HG03469 (cell line): ENCODE measurements around the gene GOLGA8R.
"Not testable (repeated sequence)": the region's sequence is repeated elsewhere in the genome, so short reads cannot be mapped to it uniquely, and the experiment has no call there.

Source experiments
- ATAC-seq: cut with Tn5 transposase; IDR thresholded peaks from one replicate; pipeline ENCODE4 v1.9.1; 2021; ENCODE audit warnings: mild to moderate bottlenecking, moderate library complexity, moderate number of reproducible peaks; ENCODE audit not compliant: unreplicated experiment

The GOLGA8R gene

DNA sequence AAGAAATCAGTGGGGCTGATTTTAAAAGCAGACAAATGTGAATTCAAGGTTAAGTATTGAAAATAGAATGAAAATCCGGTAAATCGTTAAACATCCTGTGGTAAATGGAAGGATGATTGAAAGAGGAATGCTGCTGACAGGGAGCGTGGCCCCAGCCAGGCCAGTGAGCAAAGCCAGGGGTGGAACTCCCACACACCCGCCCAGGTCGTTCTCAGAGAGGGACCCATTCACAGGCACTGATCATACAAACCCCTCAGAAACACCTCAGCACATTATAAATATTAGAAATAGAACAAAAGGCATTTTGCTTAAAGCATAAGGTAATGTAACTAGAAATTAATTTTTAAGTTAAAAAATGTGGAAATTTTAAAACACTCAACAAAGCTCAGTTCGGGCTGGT, 59.0 kb downstream of the GOLGA8R start:
- not testable (repeated sequence) for ATAC-seq
